Hematopoietic multipotent progenitor cell treated with erythropoietin and hydrocortisone succinate and interleukin-3 and kit ligand, for 17 days (in vitro differentiated cells): Measurements from ENCODE around the gene NME3.

ENCODE experiments used
- DNase-seq: peaks from one replicate; pipeline ENCODE4 v3.0.0-alpha.2; 2015; ENCODE audit warnings: low spot score

NME3 gene

DNA sequence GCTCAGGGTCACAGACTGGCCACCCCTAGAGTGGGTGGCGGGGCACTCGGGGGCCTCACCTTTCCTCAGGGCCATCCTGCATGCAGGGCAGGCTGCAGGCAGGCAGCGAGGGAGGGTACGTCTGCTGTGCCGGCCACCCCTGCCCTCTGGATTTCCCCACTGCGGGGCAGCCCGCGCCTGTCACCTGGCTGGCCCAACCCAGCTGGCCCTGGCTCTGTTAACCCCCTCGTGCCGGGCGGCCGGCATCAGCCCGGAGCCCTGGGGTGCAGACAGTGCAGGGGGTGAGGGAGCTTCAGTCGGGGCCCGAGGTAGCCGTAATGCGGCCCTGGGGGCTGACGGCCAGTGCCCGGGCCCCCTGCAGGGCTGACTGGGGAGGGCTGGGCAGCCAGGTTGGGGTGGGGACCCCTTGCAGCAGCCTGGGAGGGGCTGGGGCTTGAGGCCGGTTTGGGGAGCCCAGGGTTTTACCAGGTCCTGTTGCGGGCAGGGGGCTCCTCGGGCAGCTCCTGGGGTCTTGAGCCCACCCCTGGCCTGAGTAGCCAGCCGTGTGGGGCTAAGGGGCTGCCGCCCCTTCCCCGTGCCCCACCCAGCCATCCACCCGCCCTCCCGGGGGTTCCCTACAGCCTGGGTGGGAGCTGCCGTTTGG, 22.4 kb upstream of the NME3 start, which contains the start of gene IGFALS:
IGFALS (minus strand) TSS at position 128 of the 643 bp plus-strand sequence; CDS start at position 75, 53 bp downstream.
- DNase-seq = no peak

DNA sequence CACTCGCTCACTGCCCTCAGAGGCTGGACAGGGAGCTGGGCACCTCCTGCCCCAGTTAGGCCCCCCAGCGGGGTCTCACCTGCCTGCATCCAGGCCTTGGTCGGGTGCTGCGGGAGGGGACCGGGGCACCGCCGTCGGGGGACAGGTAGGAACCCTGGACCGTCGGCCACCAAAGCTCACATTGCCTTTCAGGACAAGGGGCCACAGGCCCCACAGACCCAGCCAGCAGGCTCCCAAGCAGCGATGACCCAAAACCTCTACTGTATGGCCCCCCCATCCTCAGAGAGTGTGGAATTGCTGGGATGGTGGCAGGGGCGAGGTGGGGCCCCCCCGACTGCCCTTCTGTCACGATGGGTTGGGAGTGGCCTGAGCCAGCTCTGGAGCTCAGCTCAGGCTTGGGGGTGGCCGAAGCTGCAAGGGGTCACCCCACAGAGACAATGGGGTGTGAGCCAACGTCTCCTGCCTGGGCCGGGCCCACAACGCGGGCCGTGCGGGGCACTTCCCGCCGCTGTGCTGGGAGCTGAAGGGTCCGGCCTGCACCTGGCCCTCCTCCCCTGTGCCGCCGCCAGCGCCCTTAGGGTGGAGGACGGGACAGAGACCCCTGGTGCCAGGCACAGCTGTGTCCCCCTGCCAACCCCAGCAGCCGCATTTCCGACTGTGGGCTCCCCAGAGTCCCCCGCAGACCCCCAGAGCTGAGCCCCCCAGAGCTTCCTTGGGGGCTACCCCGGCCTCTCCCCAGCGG, 21.7 kb upstream of the NME3 start:
- no peak for DNase-seq

GRCh38 chr16:1791943-1792812, 20.8 kb upstream of the NME3 start:
- DNase-seq = no peak

- no peak for DNase-seq
Observed at GRCh38 chr16:1791256-1791942, 20.1 kb upstream of the NME3 start.

DNA sequence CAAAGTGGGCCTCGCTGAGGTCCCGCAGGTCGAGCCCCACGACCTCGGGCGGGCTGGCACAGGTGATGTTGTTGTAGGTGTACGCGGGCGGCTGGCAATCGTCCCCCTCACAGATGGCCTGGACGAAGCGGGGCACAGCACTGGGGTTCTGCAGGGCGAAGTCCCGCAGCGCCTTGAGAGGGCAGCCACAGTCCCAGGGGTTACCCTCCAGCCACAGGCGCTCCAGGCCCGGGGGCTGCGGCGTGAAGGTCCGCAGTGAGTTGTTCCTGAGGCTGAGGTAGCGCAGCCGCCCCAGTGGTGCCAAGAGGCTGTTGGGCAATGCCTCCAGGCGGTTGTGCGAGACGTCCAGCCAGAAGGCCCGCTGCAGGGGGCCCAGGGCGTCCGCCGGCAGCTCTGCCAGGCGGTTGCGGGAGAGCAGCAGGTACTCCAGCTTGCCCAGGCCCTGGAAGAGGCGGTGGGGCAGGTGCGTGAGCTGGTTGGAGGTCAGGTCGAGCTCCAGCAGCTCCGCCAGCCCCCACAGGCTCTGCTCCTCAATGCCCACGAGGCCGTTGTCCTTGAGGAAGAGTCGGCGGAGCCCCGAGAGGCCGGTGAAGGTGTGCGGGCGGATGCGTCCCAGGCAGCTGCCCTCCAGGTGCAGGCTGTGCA, 19.4 kb upstream of the NME3 start:
- DNase-seq = no peak

DNA sequence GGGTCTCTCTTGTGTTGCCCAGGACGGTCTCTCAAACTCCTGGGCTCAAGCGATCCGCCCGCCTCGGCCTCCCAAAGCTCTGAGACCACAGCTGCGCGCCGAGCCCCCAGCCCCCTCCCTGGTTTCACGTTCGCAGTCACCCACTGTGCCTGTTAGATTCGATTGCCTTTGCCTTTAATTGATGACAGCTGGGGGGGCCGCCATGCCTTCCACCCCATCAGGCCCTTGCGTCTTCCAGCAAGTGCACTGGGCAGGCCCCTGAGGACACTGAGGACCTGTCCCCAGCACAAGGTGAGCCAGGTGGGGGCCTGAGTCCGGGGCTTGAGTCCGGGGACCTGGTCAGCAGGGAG, 18.9 kb upstream of the NME3 start:
- DNase-seq = no peak

- DNase-seq = no peak
Observed at GRCh38 chr16:1789643-1790045, 18.3 kb upstream of the NME3 start.

GRCh38 chr16:1788708-1789100, 17.4 kb upstream of the NME3 start:
- DNase-seq = no peak

DNA sequence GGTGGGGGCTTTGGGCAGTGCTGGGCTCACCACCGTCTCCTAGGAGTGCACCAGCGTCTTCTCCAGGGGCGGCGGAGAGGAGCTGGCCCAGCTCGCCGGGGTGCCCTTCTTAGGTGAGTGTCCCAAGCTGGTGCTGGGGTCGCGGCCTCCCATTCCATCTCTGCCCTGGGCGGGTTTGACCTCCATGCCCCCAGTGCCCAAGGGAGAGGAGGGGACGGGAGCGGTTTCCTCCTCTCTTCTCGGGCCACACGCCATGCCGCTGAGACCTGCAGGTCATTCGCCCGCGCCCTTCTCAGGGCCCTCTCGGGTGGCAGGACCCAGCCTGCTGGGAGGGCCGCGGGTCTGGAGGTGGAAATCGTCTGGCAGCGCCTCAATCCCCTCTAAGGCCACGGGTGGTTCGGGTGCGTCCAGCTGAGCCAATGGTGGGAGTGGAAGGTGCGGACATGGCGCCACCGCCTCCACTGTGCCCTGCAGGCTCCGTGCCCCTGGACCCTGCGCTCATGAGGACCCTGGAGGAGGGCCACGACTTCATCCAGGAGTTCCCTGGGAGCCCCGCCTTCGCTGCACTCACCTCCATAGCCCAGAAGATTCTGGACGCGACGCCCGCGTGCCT, 16.9 kb upstream of the NME3 start:
- no peak for DNase-seq

DNA sequence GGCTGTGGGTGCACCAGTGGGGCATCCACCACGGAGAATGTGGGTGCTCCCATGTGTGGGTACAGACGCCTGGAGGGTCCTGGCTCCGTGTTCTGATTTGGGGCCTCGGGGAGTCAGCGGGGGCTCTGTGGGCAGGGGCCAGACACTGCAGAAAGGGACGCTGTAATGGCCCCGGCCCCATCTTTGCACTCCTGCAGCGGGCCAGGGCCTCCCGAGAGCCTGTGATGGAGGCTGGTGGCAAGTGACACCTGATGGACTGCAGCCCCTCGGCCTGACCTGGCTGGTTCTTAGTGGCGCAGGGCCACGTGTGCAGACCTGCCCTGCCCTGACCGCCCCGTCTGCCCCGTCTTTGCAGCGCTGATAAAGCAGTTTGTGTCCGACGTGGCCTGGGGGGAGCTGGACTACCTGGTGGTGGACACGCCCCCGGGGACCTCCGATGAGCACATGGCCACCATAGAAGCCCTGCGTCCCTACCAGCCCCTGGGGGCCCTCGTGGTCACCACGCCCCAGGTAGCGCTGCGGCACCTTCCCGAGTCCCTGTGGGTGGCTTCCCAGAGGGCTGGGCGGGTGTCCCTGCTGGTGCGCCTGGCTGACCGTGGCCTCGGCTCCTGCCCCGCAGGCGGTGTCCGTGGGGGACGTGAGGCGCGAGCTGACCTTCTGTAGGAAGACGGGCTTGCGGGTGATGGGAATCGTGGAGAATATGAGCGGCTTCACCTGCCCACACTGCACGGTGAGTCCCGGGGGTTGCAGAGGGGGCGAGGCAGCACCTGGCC, 16.2 kb upstream of the NME3 start:
- DNase-seq = no peak

- DNase-seq = no peak
Observed at GRCh38 chr16:1787056-1787321, 15.6 kb upstream of the NME3 start.

- DNase-seq = no peak
Observed at GRCh38 chr16:1786242-1787055, 15.1 kb upstream of the NME3 start.

GRCh38 chr16:1785846-1786170, 14.5 kb upstream of the NME3 start:
- DNase-seq = no peak

DNA sequence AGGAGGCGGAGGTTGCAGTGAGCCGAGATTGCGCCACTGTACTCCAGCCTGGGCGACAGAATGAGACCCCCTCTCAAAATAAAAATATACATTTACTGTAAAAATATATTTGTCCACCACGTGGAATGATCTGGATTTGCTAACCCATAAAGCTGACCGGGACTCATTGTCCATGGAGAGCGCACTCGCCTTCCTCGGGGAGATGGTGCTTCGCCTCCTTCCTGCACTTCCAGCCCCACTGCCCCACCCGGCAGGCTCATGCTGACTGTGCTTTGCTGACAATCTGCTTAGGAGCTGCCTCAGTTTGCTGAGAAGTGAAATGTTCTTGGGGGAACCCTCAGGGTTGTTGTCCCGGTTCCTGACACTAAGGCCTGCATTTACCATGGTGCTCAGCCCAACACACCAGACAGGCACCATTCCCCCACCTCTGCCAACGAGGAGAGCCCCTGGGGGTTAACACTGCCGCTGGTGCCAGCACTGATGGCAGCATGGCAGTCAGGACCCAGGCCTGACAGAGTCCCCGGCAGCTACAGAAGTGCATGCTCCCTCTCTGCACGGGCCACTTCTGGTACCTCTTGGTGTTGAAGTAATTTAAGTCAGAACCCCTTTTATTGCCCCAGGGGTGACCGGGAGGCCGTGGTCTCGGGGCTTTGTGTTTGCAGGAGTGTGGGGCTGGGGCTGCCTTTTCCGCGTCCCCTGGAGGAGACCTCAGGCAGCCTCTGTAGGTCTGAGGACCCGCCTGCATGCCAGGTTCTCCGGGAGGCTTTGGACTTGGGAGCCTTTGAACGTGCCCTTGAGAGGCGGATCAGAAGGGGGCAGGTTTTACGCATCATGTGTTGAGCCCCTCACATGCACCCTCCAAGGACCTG, 13.9 kb upstream of the NME3 start:
- no peak for DNase-seq

DNA sequence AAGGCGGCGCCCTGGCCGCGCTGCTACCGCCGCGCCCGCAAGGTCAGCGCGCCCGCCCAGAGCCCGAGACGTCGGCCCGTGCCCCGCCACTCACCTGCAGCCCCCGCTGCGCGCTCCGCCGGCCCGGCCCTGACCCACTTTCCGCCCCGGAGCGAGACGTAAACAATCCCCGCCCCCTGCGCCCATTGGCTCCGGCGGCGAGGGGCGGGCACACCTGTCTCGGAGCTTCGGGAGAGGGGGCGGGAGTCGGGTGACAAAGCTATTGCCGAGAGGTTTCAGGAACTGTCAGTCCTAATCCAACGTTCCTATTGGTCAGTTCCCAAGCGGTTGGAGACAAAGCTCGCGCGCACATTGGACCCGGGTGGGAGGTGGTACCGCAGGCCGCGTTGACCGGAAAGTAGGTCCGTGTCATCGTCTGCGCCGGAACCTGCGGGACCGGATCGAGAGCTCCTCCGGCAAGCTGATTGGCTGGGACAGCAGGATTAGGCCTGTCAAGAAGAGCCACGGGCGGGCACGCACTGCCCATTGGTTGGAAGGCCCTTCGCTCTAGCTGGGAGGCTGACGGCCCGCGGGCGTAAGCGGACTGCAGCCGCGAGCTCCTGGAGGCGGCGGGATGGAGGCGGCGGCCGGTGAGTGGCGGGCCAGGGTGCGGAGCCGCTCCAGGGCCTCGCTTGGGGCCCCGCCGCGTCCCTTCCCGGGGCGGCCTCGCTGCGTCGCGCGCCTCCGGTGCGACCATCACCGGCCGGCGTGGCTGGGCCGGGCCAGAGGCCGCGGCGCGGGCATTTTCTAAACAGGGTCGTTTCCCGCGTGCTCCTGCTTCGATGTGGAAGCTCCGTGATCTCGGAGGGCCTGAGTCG, 11.3 kb upstream of the NME3 start, which contains the start of the genes NUBP2 and SPSB3:
NUBP2 (plus strand) TSS at position 553 of the 857 bp plus-strand sequence; CDS start at position 614, 61 bp downstream.
SPSB3 (minus strand) TSS at position 164 of the 857 bp plus-strand sequence. CDS start 1,088 bp downstream, outside the sequence.
- peak; percentile 100 for DNase-seq

GRCh38 chr16:1781758-1782407, 10.5 kb upstream of the NME3 start:
- DNase-seq = no peak

GRCh38 chr16:1781254-1781653, 9.9 kb upstream of the NME3 start:
- no peak for DNase-seq
